Hematopoietic multipotent progenitor cell treated with erythropoietin and hydrocortisone succinate and interleukin-3 and kit ligand, for 4 days (in vitro differentiated cells): Measurements from ENCODE around the gene GALNT14.

Source experiments
- DNase-seq: peaks from one replicate; pipeline ENCODE4 v3.0.0-alpha.2; 2015

The GALNT14 gene

DNA sequence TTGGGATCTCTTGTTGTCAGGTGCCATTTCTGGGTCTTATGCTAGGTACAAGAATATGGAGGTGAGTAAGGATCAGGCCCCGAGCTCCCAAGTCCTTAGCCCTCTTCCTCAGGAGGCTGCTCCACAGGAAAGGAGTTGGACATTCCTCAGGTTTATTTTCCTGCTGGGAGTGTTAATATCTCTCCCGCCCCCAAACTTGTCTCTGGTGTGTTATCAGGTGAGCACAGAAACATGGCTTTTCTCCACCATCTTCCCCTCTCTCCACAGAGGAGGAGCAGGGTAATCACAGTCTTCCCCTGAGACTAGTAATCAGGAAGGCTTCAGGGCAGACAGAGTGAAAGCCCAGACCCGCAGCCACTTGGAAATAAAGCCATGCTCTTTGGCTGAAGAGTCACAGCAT is 257.7 kb downstream of the GALNT14 start:
- no peak for DNase-seq

DNA sequence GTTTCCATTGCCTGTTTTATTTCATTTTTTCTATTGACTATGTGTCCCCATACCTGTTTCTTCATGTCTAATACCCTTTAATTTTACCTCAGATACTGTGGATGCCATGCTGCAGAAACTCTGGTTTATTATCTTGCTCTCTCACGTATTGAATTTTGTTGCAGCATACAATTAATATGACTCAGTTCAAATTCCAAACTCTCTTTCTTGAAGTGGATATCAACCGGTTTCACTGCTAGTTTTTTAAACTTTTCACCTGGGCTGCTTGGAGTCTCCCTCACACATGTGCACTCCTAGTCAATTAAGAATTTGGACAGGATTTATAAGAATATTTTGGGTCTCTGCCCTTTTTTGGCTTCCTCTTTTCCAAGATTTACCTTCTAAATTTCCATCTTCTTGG is 260.4 kb downstream of the GALNT14 start:
- DNase-seq: no peak

DNA sequence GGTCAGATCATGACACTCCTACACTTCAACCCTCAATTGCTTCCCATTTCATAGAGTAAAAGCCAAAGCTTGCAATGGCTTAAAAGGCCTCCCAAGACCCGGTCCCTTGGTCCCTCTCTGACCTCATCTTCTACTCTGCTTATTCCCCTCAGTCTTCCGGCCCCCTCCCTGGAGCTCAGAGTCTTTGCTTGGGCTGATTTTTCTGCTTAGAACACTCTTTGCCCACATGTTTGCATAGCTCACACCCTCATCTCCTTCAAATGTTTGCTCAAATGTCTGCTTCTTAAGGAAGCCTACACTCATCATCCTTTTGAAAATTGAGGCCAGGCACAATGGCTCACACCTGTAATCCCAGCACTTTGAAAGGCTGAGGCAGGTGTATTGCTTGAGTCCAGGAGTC is 265.4 kb downstream of the GALNT14 start:
- DNase-seq: no peak

DNA sequence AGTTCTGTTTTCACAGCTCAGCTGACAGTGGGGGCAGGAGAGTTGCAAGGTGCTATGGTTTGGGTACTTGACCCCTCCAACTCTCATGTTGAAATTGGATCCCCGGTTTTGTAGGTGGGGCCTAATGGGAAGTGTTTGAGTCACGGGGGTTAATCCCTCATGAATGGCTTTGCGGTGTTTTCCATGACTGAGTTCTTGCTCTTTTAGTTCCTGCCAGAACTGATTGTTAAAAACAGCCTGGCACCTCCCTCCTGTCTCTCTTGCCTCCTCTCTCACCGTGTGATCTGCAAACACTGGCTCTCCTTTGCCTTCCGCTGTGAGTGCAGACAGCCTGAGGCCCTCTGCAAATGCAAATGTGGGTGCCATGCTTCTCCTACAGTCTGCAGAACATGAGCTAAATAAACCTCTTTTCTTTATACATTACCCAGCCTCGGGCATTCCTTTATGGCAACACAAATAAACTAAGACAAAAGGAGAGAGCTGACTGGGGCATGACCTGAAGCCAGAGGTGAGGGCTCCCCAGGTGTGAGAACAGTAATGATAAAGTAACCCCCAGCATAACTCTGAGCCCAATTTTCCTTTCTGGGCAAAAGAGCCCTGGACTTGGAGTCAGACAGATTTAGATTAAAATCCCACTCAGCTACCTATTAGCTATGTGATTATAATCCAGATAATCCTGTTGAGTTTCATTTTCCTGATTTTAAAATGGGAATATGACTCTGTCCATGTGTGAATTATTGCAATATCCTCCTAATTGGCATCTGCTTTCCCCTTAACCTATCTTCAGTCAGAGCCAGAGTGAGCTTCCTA is 266.1 kb downstream of the GALNT14 start:
- DNase-seq: no peak

DNA sequence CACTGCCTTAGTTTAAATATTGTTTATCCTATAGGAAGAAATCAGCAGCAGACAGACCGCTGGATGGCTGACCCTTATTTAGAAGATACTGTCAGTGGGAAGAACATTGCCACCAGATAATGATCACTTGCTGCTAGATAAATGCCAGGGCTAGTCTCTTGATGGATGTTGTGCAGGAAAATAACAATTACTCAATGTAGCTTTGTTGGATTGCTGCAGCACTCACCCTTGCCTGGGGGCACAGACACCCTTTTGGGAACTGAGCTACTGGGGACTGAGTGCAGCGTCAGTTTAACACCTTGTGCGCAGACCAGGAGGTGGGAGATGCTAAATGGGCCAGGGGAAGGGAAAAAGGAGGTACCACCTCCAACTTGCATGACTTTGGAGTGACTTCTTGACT is 266.8 kb downstream of the GALNT14 start:
- DNase-seq: no peak

DNA sequence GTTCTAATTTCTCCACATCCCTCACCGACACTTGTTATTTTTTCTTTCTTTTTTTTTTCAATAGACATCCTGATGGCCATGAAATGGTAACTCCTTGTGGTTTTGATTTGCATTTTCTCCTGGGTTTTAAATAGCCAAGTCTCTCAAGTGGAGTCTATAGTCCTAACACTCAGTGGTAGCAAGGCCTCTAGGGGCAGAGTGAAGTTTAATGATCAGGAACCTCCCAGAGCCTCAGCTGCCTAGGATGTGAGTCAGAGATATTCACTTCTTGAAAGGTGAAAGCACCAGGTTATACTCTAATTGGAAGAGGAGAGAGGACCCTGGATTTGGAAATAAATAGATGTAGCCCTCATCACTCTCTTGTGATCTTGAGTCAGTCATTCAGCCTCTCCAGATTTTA is 268.3 kb downstream of the GALNT14 start:
- no peak for DNase-seq

DNA sequence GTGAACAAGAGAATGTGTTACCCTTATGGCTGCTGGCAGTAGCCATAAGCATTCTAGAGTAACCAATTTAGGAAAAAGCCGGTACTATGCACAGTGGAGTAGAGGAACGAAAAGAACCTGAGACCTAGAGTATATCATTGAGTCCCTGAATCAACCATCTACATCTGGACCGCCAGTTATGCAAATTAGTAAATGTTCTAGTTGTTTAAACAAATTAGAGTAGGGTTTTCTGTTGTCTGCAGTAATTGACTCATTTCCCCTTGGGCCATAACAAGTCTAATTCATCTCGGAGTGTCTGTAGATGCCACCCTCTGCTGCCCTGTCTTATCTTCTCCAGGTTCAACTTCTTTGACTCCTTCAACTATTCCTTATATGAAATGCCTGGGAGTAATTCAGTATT is 270.9 kb downstream of the GALNT14 start:
- no peak for DNase-seq

DNA sequence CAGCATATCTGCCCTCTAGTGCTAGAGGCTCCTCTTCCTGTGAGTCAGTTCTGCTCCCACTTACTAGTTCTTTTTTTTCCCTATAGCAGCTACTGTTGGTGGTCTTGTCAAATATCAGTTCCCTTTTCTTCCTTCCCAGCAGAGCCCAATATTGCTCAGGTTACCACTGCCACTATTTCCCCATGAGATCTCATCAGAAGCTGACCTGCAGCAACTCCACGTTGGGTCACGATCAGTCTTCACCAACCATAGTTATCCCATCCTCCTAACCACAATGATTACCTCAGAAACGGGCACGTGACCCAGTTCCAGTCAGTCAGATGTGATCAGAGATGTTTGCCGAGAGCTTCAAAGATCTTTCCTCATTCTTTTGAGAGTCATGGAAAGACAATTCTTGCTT is 271.3 kb downstream of the GALNT14 start:
- DNase-seq: peak; percentile 56

DNA sequence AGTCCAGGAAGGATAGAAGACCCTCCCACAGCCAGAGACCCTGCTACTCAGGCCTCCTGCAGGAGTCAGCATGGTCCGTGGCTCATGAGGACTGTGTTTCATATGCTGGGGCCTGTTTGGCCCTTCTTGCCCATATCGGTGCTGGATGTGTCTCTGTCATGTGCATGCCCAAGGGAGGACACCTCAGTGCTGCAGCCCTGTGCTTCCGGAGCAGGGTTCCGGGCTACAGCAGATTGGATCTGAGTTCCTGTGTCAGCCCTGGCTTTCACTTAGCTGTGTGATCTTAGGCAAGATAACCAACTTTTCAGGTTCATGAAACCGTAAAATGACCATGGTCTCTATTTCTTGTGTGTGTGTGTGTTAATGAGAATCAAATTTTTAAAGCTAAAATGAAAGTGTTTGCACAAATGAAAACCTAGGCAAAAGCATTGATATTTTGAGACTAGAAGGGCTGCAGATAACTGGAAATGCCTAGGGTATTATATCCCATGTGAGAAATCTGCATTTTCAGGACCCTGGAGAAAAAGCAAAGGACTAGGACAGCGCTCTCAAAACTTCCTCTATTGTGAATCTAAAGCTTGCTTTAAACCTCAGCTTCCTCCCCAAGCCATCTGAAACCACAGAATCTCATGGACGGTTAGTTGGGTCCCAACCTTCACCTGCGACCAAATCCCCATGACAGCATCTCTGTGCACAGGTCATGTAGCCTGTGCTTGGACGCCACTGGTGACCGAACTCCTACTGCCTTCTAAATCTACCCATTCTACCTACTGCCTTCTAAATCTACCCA is 272.2 kb downstream of the GALNT14 start:
- DNase-seq: peak; percentile 54

DNA sequence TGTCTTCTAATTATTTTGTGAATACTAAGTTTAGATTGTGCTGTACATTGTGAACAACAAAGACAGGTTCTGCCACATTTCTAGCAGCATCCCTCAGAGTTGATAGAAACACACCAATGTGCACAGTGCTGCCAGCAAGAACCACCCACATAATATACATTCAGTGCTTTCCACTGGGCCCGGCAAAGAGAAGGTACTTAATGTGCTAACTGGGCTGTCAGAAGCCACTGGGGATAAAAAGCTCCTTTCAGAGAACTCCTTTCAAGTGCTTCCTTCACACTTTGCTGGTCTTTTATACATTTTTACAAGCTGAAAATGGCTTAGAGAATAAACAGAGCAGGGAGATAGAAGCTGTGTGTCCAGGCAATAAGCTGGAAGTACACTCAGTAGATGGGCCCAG is 273.0 kb downstream of the GALNT14 start:
- no peak for DNase-seq

DNA sequence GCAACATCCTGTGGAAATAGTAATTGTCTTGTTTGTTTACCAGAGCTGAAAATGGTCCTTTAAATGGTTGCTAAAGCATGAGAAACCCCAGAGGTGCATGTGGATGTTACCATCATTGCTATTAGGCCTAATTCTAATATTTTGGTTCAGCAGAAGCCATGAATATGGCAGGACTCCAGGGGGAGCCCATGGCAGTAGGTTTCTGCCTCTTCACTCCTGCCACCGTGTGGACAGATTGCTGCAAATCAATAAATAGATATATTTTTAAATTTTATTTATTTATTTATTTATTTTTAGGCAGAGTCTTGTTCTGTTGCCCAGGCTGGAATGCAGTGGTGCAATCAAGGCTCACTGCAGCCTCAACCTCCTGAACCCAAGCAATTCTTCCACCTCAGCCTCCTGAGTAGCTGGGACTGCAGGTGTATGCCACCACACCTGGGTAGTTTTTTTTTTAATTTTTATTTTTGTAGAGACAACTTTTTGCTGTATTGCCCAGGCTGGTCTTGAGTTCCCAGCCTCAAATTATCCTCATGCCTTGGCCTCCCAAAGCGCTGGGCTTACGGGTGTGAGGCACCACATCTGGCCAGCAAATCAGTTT is 276.1 kb downstream of the GALNT14 start:
- peak; percentile 91 for DNase-seq

DNA sequence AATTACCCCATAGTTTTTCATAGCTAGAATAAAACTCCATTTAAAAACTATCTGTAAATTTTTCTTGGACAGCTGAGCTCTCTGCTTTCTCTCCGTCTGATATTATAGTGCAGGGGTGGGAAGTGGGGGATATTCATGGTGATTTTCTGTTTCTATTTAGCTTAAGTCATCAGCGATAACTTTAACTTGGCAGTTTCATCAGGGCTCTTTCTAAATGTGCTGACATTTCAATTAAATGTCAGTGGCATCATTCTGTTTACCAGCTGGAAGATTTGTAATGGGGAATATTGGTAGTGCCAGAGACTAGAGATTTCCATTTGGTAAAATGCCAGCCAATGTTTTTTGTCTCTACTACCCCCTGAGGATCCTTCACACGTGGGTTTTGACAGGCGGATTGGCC is 277.5 kb downstream of the GALNT14 start:
- no peak for DNase-seq
